Fibroblast of mammary gland (primary cell): ENCODE results near the gene DCST1.
A peak's percentile ranks its signal among the peaks of the same experiment; 100 is the strongest.

ENCODE experiments used
- DNase-seq: peaks from one replicate; pipeline ENCODE4 v3.0.0-alpha.2; 2010; ENCODE audit warnings: low read depth
- H3K4me3 ChIP-seq: 2 replicates; pipeline ENCODE4 v1.5.1; 2011; ENCODE audit warnings: low read depth, mild to moderate bottlenecking, low read length, moderate library complexity; ENCODE audit not compliant: control insufficient read depth
- TF ChIP-seq, protein P1 (sequence below): conservative IDR thresholded peaks from 2 replicates; pipeline ENCODE4 v1.5.1; 2011; ENCODE audit warnings: low read depth, low read length, inconsistent platforms; ENCODE audit not compliant: control insufficient read depth, insufficient read depth

DCST1 gene

DNA sequence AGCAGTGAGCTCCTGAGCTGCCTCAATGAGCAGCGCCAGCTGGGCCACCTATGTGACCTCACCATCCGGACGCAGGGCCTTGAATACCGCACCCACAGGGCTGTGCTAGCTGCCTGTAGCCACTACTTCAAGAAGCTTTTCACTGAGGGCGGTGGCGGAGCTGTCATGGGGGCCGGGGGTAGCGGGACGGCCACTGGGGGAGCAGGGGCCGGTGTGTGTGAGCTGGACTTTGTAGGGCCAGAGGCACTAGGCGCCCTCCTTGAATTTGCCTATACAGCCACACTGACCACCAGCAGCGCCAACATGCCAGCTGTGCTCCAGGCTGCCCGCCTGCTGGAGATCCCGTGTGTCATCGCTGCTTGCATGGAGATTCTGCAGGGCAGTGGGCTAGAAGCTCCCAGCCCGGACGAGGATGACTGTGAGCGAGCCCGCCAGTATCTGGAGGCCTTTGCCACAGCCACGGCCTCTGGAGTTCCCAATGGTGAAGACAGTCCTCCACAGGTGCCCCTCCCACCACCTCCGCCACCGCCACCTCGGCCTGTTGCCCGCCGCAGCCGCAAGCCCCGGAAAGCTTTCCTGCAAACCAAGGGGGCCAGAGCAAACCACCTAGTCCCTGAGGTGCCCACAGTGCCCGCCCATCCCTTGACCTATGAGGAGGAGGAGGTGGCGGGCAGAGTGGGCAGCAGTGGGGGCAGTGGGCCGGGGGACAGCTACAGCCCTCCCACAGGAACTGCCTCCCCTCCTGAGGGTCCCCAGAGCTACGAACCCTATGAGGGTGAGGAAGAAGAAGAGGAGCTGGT is 18.7 kb upstream of the DCST1 start:
- no peak for DNase-seq
- no peak overlapping the region for H3K4me3 ChIP-seq
- TF ChIP-seq, protein P1, sequence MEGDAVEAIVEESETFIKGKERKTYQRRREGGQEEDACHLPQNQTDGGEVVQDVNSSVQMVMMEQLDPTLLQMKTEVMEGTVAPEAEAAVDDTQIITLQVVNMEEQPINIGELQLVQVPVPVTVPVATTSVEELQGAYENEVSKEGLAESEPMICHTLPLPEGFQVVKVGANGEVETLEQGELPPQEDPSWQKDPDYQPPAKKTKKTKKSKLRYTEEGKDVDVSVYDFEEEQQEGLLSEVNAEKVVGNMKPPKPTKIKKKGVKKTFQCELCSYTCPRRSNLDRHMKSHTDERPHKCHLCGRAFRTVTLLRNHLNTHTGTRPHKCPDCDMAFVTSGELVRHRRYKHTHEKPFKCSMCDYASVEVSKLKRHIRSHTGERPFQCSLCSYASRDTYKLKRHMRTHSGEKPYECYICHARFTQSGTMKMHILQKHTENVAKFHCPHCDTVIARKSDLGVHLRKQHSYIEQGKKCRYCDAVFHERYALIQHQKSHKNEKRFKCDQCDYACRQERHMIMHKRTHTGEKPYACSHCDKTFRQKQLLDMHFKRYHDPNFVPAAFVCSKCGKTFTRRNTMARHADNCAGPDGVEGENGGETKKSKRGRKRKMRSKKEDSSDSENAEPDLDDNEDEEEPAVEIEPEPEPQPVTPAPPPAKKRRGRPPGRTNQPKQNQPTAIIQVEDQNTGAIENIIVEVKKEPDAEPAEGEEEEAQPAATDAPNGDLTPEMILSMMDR: no peak

DNA sequence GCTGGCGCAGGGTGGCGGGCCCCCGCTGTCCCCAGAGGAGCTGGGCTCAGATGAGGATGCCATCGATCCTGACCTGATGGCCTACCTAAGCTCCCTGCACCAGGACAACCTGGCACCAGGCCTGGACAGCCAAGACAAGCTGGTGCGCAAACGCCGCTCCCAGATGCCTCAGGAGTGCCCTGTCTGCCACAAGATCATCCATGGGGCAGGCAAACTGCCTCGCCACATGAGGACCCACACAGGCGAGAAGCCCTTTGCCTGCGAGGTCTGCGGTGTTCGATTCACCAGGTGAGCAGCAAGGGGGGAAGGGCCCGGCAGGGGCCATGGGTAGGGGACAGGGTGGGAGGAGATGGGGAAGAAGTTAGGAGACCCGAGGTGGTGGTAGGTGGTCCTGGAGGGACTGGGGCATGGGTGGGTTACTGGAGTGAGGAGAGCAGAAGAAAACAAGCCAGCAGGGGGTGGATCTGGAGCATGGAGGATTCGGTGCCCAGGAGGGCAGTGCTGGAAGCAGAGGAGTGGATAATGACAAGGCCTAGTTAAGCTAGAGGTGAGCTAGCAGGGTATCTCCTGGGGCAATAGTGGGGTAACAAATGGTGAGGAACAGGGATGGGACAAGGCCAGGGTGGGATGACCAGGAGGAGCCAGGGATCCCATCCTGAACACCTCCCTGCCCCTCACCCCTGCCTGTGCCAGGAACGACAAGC is 17.9 kb upstream of the DCST1 start:
- H3K4me3 ChIP-seq: no peak overlapping the region
- TF ChIP-seq, protein P1: no peak

DNA sequence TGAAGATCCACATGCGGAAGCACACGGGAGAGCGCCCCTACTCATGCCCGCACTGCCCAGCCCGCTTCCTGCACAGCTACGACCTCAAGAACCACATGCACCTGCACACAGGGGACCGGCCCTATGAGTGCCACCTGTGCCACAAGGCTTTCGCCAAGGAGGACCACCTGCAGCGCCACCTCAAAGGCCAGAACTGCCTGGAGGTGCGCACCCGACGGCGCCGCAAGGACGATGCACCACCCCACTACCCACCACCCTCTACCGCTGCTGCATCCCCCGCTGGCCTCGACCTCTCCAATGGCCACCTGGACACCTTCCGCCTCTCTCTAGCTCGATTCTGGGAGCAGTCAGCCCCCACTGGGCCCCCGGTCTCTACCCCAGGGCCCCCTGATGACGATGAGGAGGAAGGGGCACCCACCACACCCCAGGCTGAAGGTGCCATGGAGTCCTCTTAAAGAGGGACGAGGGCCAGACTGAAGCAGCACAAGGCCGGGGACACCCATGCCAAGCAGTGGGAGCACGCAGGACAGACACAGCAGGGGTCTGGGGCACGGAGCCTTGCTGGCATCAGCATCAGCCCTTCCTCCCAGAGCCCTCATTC is 17.3 kb upstream of the DCST1 start:
- no peak for DNase-seq
- no peak overlapping the region for H3K4me3 ChIP-seq
- TF ChIP-seq, protein P1: no peak

More for the DNA sequence above, 17.9 kb upstream of the DCST1 start:
- DNase-seq: no peak

DNA sequence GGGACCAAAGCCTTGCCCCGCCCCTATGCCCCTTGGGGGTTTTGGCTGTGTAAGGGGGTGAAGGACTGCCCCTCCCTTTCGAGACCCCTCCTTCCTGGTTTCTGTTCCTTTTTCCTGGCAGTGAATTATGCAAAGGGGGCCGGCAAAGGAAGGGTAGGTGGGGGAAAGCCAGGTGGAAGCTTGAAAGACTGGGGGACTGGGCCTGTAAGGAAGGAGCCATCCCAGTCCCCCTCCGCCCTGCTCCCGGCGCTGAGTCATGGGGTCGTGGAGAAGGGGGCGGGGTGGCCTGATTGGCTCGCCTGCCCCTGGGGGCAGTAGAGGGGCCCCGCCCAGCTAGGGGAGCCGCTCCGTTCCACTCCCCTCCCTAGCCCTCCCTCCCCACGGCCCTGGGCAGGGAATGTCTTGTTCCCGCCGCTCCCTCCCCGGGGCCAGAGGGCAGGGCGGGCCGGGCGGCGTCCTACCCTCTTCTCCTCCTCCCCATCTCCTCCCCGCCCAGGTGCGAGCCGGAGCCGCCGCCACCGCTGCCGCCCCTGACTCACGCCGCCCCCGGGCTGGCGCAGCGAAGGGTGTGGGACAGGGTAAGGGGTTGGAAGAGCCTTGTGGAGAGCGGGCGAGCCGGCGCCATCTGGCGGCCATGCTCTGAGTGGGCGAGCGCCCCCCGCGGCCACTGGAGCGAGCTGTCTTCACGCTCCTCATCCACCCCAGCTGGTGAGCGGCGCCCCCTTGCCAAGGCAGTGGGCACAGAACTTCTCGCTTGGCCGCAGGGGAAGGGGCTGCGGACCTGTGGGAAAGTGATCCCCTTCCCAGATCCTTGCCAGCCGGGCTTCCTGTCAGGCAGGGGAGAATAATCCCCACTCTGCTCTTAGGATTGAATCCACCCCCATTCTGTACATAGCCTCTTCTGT is 16.3 kb upstream of the DCST1 start:
- TF ChIP-seq, protein P1: peak; percentile 75
- peak overlapping the region; percentile 14 for H3K4me3 ChIP-seq
- peak; percentile 94 for DNase-seq

DNA sequence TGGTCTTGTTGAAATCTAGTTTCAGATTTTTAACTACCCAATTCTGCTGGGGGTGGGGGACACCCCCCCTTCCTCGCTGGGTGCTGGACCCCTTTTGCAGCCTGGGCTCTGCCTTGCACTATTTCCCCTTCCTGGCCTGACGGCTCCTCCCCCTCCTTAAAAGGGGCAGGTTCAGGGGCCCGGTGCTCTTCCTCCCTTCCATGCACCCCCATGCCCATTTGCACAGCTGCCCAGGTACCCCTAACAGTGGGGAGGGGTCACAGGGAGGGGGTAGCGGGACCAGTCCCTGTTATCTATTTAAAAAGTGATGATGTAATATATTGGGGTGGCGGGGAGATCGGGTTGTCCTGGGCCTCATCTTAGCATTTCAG is 15.7 kb upstream of the DCST1 start:
- H3K4me3 ChIP-seq: peak overlapping the region; percentile 14
- no peak for DNase-seq
- TF ChIP-seq, protein P1: no peak
